ENCODE data around the gene SECISBP2.
"Not testable (repeated sequence)": the region's sequence is repeated elsewhere in the genome, so short reads cannot be mapped to it uniquely, and the experiment has no call there.

Gene SECISBP2

GRCh38 chr9:89367726-89368437, 49.6 kb downstream of the SECISBP2 start:
- no peak for DNase-seq

- no peak for DNase-seq
Observed at GRCh38 chr9:89368550-89368949, 50.2 kb downstream of the SECISBP2 start.

GRCh38 chr9:89368978-89369377, 50.7 kb downstream of the SECISBP2 start:
- DNase-seq, result no peak

- DNase-seq, result no peak
Observed at GRCh38 chr9:89370593-89370992, 52.3 kb downstream of the SECISBP2 start.

- not testable (repeated sequence) for DNase-seq
Observed at GRCh38 chr9:89371791-89372190, 53.5 kb downstream of the SECISBP2 start.

- DNase-seq, result no peak
Observed at GRCh38 chr9:89372230-89372816, 54.0 kb downstream of the SECISBP2 start.

GRCh38 chr9:89372979-89373378, 54.7 kb downstream of the SECISBP2 start:
- no peak for DNase-seq

- DNase-seq, result no peak
Observed at GRCh38 chr9:89374176-89374575, 55.9 kb downstream of the SECISBP2 start.

GRCh38 chr9:89375191-89375760, 57.0 kb downstream of the SECISBP2 start:
- DNase-seq, result no peak

- no peak for DNase-seq
Observed at GRCh38 chr9:89376286-89376685, 58.0 kb downstream of the SECISBP2 start.

- no peak for DNase-seq
Observed at GRCh38 chr9:89376741-89377351, 58.5 kb downstream of the SECISBP2 start.

GRCh38 chr9:89377411-89377810, 59.1 kb downstream of the SECISBP2 start:
- DNase-seq, result no peak

GRCh38 chr9:89378541-89378940, 60.2 kb downstream of the SECISBP2 start:
- no peak for DNase-seq

- no peak for DNase-seq
Observed at GRCh38 chr9:89379031-89379430, 60.7 kb downstream of the SECISBP2 start.

- DNase-seq, result no peak
Observed at GRCh38 chr9:89379508-89380115, 61.3 kb downstream of the SECISBP2 start.

- no peak for DNase-seq
Observed at GRCh38 chr9:89380437-89381307, 62.4 kb downstream of the SECISBP2 start.

GRCh38 chr9:89381308-89381609, 63.0 kb downstream of the SECISBP2 start:
- no peak for DNase-seq

- no peak for DNase-seq
Observed at GRCh38 chr9:89382026-89382986, 64.0 kb downstream of the SECISBP2 start.

- no peak for DNase-seq
Observed at GRCh38 chr9:89383030-89383720, 64.9 kb downstream of the SECISBP2 start.

- DNase-seq, result no peak
Observed at GRCh38 chr9:89383721-89384300, 65.5 kb downstream of the SECISBP2 start.

Data from activated CD4-positive, CD25-positive, alpha-beta regulatory T cell (primary cell).